HG03442 (cell line): ENCODE results near the gene NEB.
"Not testable (repeated sequence)": the region's sequence is repeated elsewhere in the genome, so short reads cannot be mapped to it uniquely, and the experiment has no call there.

ENCODE experiments used
- ATAC-seq: cut with Tn5 transposase; IDR thresholded peaks from one replicate; pipeline ENCODE4 v1.9.1; 2021; ENCODE audit warnings: mild to moderate bottlenecking, moderate library complexity; ENCODE audit not compliant: unreplicated experiment

The NEB gene

DNA sequence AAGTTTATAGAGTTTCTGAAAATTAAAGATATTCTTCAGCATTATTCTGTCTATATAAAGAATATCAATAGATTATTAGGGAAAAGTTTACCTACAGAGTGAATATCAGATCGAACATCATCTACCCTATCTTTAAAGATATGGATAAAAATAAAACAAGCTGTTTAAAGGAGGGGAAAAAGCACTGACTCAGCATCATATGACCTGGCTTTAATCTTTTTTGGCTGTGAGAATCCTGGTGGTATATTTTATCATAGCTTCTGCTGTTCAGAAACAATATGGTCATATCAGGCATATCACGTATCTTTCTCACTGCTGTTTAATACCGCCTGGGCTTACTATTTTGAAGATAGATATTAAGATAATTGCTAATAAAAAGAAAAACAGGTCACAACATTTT is 80.2 kb downstream of the NEB start:
- ATAC-seq: no peak

DNA sequence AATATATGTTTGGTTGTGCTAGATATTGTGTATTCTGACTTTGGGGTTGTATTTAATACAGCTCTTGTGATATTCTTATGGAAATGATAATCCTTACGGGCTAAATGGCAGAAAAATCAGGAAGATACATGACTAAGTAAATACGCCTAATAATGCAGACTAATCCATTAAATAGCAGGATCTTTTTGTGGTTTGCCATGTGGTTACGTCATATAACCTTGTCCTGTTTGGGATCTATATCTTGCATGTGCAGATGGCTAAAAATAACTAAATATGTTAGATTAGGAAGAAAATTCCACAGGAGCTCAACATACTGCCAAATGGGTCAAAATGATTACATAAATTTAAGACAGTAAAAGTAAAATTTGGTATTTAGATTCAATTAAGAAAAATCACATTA is 83.0 kb downstream of the NEB start:
- ATAC-seq: no peak

DNA sequence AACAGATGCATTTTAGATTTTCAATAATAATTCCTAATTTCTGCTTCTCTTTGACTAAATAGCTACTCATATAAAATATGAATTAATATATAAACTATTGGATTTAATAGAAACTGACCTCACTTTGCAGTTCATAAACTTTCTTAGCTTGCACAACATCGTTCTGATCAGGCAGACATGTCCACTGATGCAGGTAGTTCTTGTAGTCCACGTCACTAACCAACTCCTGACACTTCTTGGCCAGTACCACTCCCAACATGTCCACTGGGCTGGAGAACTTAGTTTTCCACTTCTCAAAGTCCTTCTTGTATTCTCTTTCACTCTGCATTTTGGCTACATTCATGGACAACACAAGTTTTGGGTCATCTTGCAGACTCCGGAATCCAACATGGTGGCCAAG is 83.8 kb downstream of the NEB start:
- no peak for ATAC-seq

DNA sequence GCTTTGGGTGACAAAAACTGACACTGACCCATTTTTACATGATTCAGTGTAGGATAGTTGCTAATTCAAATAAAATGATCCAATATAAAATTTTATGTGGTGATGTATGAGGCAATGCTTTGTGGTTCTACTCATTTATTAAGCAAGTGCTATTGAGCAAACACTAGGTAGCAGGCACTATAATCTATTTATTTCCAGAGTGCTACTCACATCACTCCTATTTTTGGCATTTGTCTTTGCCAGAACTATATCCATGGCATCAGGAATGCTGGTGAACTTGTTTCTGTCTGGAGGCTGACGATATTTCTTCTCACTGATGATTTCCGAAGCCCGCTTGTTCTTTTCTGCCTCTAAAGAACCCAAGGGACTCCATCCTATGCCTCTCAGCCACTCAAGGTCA is 84.3 kb downstream of the NEB start:
- no peak for ATAC-seq

DNA sequence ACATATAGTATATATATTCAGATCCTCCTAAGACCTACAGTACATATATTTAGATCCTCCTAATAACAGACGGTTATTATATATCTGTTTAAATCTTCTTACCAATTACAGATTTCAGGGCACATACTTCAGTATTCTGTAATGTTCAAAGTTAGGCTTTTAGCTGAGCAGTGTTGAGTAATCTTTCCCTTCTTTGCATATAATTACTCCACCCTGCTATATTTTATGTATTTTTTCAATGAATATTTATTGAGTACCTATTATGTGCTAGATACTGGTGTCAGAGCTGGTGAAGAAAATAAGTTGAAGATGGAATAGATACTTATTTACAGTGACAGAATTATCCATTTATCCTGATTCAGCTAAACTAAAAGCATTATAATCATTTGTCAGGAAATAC is 84.9 kb downstream of the NEB start:
- no peak for ATAC-seq

DNA sequence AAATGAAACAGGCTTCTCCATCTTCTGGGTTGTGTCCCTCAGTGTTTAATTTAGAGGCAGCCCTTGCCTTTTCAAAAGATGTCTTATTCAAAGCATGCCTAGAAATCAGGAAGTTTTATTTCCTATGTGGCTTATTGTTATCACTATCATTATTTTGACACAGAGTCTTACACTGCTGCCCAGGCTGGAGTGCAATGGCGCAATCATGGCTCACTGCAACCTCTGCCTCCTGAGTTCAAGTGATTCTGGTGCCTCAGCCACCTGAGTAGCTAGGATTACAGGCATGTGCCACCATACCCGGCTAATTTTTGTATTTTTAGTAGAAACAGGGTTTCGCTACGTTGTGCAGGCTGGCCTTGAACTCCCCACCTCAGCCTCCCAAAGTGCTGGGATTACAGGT is 87.8 kb downstream of the NEB start:
- ATAC-seq: not testable (repeated sequence)

DNA sequence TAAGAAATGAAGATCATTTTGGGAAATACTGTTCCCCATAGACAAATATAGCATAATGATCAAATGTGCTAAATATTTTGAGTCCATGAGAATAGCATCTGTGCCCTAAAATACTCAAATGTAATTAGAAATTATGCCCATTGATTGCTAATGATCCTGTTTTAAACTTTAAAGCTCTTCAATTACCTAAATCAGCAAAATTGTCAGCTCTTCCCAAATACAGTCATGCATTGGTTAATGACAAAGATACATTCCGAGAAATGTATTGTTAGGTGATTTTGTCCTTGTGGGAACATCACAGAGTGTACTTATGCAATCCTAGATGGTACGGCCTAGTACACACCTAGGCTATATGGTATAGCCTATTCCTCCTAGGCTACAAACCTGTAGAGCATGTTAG is 89.7 kb downstream of the NEB start:
- no peak for ATAC-seq

DNA sequence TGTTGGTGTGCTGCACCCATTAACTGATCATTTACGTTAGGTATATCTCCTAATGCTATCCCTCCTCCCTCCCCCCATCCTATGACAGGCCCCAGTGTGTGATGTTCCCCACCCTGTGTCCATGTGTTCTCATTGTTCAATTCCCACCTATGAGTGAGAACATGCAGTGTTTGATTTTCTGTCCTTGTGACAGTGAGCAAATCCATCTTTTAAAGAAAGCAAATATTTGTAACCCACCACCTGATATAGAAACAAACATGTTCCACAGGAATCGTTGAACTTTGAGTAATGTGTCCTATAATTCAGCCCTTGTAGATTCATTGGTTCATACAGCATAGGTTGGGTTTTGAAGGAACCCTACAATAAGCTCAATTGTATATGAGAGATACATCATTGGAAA is 92.4 kb downstream of the NEB start:
- not testable (repeated sequence) for ATAC-seq

DNA sequence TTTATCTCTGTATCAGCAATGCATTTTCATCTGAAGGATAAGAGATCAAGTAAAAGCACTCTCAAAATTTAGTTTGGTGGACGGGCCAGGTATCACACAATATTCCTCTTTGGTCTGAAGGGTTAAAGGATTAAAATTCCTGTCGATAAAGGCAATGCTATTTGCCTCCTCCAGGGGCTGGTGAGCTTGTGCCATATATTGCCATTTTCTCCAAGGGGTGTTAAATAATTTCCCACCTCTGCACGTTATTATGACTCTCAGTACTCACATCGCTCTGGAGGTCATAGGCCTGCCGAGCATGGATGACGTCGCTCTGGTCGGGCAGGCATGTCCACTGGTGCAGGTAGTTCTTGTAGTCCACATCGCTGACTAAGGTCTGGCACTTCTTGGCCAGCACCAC is 94.2 kb downstream of the NEB start:
- no peak for ATAC-seq

DNA sequence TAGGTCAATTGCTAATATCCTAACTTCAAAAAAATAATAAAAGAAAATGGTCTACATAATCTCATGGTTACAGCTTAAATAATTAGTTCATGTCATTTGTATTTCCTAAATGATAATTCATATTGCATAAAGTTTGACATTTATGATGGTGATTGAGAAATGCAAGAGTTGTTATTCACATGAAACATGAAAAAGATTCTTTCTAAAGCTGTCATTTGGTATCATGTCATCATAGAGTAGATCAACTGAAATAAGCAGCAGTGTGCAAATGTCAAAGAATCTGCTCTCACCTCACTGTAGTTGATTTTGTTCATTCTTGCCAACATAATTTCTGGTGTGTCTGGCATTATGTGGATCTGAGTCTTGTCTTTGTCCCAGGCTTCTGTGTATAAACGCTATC is 95.3 kb downstream of the NEB start:
- ATAC-seq: no peak

DNA sequence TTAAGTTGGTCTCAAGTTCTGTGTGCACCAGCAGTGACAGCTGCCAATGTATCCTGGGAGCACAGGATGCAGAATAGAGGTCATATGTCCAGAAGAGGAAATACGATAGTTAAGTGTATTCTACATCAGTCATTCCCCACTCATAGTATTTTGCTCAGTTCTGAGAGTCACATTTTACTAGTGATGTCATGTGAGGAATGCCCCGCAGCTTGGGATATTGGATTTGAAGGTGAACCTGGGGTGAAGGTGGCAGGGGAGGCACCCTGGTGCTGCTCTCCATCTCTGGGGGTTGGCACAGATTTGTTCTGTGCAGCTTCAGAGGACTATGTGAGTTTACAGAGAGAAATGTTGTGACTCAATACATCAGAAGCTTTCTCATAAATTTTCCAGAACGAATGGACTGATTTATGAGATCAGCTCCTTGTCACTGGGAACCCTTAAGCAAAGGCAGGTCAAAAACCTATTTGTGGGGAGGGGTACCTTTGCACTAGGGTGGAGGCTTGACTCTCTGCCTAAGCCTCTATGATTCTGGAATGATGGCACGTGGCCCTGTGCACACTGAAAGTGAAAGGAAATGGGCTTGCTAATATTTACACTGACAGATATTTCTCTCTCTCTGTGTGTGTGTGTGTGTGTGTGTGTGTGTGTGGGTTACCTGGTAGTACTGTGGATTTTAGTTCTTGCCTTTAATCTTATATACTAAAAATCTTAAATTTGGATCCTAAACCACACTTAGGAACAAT is 95.9 kb downstream of the NEB start:
- ATAC-seq: peak; percentile 54

DNA sequence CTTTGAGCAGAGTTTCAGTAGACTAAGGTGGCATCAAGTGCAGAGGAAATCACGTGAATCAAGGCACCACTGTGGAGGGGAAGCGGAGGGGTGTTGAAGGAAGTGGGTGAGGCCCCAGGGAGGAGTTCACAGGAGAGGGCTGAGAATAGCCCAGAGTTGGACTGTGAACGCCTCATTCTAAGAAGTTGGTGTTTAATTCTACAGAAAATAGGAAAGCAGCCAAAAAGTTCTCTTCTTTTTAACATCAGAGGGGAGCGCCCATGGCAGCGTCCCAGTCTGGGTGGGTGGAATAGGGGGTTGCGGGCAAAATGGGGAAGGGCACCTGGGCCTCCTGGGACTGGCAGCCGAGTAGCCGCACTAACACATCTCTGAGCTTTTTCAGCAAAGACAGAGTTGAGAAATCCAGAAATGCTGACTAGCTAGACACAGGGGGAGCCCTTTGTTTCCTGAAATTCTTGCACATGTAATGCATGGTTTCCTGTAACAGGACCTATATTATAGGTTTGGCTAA is 97.0 kb downstream of the NEB start:
- ATAC-seq: peak; percentile 72

DNA sequence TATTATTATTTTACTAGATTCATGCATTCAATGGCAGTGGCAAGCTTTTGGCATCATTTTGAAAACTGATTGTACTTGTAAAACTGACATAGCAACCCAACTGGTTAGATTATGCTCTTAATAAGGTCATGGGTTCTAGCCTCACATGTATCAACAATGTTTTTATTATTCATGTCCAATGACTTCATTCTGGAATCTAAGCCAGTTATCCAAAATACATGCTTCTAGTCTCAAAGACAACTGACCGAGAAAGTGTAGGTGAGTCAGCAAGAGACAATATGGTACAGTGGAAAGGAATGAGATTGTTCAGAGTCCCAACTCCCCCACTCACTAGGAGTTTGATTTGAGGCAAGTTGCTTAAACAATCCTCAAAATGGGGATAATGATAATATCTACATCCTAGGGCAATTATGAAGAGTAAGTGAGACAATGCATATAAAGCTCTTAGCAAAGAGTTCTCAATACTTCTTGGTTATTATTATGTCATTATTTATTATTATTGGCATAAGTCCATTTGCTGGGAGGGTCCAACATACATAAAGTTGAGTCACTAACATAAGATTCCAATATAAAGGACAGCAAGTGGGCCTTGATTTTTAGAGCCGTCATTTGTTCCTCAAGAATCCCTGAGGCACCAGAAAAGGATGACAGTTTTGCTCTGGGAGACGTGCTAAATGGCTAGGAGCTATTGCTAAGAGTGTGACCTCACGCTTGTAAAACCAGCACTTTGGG is 99.4 kb downstream of the NEB start:
- no peak for ATAC-seq

DNA sequence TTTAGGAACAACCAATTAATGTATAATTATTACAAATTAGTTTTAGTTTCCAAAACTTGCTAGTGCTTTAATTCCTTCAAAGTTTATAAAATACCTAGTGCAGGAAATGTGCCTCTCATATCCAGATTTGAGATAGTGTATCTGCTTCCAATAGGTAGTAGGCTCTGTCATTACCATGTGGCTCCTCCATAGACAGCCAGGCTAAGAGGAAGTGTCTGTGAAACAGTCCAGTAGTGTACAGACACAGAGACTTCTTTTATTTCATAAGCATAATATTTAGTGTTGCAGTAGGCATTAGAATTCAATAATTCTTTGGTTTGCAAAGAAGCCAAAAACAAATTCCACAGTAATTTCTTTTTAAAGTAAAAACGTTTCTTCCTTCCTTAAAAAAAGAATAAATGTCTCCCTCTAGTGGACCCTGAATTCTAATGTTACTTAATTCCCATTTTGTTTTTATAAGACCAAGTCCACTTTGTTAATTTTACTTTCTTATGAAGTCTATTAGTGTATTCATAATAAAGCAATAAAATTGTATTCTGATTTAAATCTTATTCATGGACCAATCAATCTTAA is 101.2 kb downstream of the NEB start:
- ATAC-seq: no peak

DNA sequence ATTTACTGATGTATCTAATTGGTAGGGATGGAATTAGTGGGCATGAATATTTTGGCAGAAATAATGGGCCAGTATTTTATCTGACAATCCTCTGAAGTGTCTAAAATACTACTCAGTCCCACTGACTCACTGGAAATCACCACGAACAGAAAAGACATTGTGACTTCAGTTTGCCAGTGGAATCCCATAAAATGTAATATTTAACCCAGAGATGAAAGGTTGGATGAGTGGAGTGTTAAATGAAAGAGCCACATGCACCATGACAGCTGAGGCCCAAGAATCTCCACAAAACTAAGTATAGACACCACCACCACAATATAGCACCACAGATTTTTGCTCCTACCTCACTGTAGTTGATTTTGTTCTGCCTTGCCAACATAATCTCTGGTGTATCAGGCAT is 103.9 kb downstream of the NEB start:
- no peak for ATAC-seq

DNA sequence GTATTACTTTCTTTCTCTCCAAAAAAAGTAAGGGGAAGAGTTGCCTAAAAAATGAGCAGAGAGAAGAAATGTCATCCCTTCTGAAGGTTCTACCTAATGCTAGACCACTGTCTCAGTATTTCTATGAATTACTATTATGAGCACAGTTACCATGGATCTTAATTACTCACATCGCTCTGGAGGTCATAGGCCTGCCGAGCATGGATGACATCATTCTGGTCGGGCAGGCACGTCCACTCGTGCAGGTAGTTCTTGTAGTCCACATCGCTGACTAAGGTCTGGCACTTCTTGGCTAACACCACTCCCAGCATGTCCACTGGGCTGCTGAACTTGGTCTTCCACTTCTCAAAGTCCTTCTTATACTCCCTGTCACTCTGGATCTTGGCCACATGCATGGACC is 106.9 kb downstream of the NEB start:
- no peak for ATAC-seq

DNA sequence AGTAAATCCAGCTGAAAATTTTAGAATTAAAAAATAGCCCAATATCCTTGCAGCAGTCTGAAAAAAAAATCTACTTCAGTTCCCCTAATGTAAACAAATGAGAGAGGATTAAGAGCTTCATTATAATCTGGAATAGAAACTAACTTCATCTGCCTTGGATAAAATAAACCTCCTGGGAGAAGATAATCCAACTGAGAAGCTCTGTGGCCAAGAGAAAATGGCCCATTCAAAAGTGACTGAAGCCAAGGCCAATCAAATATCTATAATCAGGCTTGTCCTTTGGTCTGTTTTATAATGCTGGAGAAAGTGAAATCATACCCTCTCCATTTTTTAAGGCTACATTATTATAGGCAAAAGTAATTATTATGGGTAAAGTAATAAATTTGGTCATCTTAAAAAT is 110.0 kb downstream of the NEB start:
- ATAC-seq: no peak

DNA sequence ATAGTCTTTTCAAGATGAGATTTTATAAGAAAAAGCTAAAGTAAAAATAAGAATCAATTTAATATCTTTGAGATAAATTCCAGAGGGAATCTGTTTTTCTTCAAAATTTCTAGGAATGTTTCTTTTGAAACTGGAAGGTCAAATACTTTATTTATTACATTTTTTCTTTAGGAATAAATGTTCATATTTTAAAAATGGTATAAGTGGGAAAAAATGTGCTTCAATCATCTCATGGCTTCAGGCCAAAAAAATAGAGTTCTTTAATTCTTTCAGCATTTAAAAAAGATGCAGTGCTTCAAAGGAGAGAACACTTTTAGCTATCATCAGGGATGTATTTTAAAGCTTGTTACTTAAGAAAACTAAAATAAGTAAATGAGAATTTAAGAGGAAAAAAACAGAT is 110.6 kb downstream of the NEB start:
- ATAC-seq: no peak

DNA sequence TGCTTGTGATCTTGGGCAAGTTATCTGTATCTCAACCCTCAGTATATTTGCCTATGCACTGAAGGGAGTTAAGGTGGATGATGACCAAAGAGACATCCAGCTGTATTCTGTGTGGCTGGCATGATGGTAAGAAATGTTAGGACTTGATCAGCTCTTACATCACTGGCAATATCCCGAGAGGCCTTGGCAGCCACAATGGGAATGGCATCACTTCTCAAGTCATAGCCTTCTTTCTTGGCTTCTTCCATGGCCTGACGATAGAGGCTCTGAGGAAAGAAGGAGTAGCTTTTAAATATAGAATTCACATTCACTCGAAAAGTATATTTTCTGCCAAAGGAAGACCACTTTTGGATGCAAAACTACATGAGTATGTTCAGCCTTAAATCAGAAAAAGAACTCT is 113.5 kb downstream of the NEB start:
- ATAC-seq: no peak

DNA sequence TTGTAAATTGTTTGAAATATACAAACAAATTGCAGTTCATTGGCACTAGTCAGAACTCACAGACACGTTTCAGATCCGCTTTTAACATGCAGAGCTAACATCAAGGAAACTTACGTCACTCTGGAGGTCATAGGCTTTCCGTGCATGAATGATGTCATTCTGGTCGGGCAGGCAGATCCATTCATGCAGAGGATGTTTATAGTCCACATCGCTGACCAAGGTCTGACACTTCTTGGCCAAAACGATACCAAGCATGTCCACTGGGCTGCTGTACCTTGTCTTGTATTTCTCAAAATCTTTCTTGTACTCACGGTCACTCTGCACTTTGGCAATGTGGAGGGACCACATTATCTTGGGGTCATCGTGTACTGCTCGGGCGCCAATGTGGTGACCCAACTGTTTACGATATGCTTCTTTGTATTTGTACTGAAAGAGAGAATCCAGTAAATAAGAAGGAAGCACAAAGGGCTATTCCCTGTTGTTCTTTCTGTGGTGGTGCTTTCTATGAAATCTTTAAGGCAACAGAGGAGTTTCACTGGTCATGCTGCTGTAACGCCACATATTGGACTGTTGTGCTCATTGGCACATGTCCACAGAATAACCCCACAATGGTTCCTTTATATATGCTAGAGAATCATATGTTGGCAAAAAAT is 114.8 kb downstream of the NEB start:
- no peak for ATAC-seq

DNA sequence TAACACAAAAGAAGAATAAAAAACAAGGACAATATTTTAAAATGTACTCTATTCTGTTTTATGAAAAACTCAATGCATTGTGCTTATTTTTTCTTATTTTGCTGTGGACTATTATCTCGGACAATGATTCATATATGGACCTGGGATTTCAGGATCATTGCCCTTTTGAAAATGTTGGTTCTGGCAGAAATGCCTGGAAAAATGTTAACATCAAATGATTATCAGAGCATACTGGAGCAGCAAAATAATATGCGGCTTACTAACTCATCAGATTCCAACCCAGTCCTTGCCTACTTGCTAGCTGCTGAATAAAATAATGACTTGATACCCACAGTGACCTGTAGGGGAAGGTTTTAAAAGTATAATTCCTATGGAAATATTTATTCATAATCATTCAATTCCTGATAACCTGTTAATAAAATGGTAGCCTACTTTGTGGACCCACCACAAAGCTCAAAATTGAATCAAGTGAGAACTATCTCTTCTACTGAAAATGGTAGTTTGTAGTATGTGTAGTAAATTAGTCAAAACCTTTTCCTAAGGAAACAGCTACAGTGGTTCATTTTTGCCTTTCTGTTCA is 117.4 kb downstream of the NEB start:
- ATAC-seq: no peak
